Measurements from ENCODE around the gene ESX1. TPM values are rescaled to one million over a fixed set of nuclear protein-coding genes. Genes with fewer than 3 reads are reported as not detected.

ESX1 gene
- polyA plus RNA-seq, 5 donors: not detected

Other genes with a start within 250 kb of the ESX1 start
- not detected for gene H2BW1, start 241.2 kb downstream of the ESX1 start, polyA plus RNA-seq (ENCODE audit: insufficient read depth in 1 of 5, insufficient read length in 5 of 5, low replicate concordance in 1 of 5)
- gene H2BW2, start 215.0 kb downstream of the ESX1 start, polyA plus RNA-seq (ENCODE audit: insufficient read depth in 1 of 5, insufficient read length in 5 of 5, low replicate concordance in 1 of 5): 1 to 10 TPM; 1.3 to 2.3 (median 1.6) TPM
- 10 to 100 TPM; 16.6 to 31.9 (median 20.6) TPM for gene TMSB15C, start 178.7 kb downstream of the ESX1 start, polyA plus RNA-seq (ENCODE audit: insufficient read depth in 1 of 5, insufficient read length in 5 of 5, low replicate concordance in 1 of 5)
- gene ZCCHC18, start 142.4 kb downstream of the ESX1 start, polyA plus RNA-seq (ENCODE audit: insufficient read depth in 1 of 5, insufficient read length in 5 of 5, low replicate concordance in 1 of 5): 1 to 10 TPM; 3.8 to 6.7 (median 4.8) TPM
- gene SLC25A53, start 97.9 kb downstream of the ESX1 start, polyA plus RNA-seq (ENCODE audit: insufficient read depth in 1 of 5, insufficient read length in 5 of 5, low replicate concordance in 1 of 5): 10 to 100 TPM in 4 of 5 donors, 1 to 10 TPM in 1; 7.5 to 17.6 (median 14.2) TPM
- gene FAM199X, start 88.5 kb downstream of the ESX1 start, polyA plus RNA-seq (ENCODE audit: insufficient read depth in 1 of 5, insufficient read length in 5 of 5, low replicate concordance in 1 of 5): 10 to 100 TPM; 19.1 to 30.4 (median 25.5) TPM